Activated T-cell treated with anti-CD3 and anti-CD28 coated beads for 1 hour (primary cell): ENCODE data around the gene FBXO42.
"Not testable (repeated sequence)": the region's sequence is repeated elsewhere in the genome, so short reads cannot be mapped to it uniquely, and the experiment has no call there.

ENCODE experiments used
- DNase-seq: peaks from one replicate; pipeline ENCODE4 v3.0.0-alpha.2; 2020; ENCODE audit warnings: low read depth

The FBXO42 gene

GRCh38 chr1:16218014-16218673 lies 134.1 kb downstream of the FBXO42 start:
- DNase-seq = no peak

GRCh38 chr1:16217061-16217785 lies 135.1 kb downstream of the FBXO42 start:
- peak; percentile 91 for DNase-seq

- DNase-seq = peak; percentile 23
Measured at GRCh38 chr1:16215882-16216753, 136.2 kb downstream of the FBXO42 start.

GRCh38 chr1:16215240-16215639 lies 137.0 kb downstream of the FBXO42 start:
- DNase-seq = not testable (repeated sequence)

GRCh38 chr1:16213544-16213943 lies 138.7 kb downstream of the FBXO42 start:
- not testable (repeated sequence) for DNase-seq

GRCh38 chr1:16213013-16213412 lies 139.3 kb downstream of the FBXO42 start:
- DNase-seq = no peak

- DNase-seq = no peak
Measured at GRCh38 chr1:16212251-16212961, 139.9 kb downstream of the FBXO42 start, which contains the start of gene ARHGEF19. TSS of gene ARHGEF19 (minus strand) at chr1:16212652. CDS start at chr1:16209054, 3,598 bp downstream.

GRCh38 chr1:16211824-16212223 lies 140.5 kb downstream of the FBXO42 start:
- no peak for DNase-seq

GRCh38 chr1:16210581-16210980 lies 141.7 kb downstream of the FBXO42 start:
- DNase-seq = no peak

- DNase-seq = no peak
Measured at GRCh38 chr1:16209847-16210407, 142.4 kb downstream of the FBXO42 start.

GRCh38 chr1:16209132-16209846 lies 143.0 kb downstream of the FBXO42 start:
- DNase-seq = no peak

- no peak for DNase-seq
Measured at GRCh38 chr1:16208270-16208987, 143.9 kb downstream of the FBXO42 start.

- DNase-seq = no peak
Measured at GRCh38 chr1:16207318-16208269, 144.7 kb downstream of the FBXO42 start.

- peak; percentile 88 for DNase-seq
Measured at GRCh38 chr1:16206547-16207317, 145.5 kb downstream of the FBXO42 start.

GRCh38 chr1:16205891-16206546 lies 146.3 kb downstream of the FBXO42 start:
- DNase-seq = no peak

GRCh38 chr1:16205334-16205671 lies 147.0 kb downstream of the FBXO42 start:
- DNase-seq = no peak

GRCh38 chr1:16204634-16205333 lies 147.5 kb downstream of the FBXO42 start:
- peak; percentile 30 for DNase-seq
